ENCODE measurements around the gene PRKAG2.

Gene PRKAG2

DNA sequence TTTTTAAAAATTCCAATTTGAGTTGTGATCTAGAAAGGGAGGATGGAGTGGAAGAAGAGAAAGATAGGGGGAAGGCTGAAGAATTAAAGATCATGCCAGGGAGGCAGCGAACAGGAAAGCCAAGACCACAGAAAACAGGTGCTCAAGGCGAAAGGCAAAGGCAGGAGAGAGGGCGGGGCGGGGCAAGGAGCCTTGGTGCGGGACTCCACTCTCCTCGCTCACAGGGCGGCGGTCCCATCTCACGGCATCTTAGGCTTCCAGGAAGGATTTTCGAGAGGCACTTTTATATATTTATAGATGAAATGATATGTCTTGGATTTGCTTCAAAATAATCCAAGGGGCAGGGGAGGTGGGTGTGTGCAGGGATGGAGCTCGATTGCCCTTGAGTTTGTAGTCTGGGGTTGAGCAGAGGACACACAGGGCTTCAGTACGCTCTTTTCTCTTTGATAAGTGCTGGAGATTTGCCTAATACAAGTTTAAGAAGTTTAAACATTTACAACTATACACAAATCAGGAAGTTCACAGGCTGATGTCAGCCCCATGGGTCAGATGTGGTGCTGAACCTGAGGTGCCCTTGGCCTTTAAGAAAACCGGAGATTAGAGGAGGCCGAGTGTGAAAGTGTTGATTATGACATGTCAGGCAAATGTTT, 161.1 kb downstream of the PRKAG2 start:
- WGBS, 2 experiments = 90 to 93% methylated on average over 14 of the region's 14 CpGs
- Histone ChIP-seq H3K9me3 (ENCODE audit: control insufficient read depth, low read length) (no peaks in the 10 kb centered on the region), H3K27me3 (ENCODE audit: control insufficient read depth, insufficient read depth, low read length, poor library complexity, severe bottlenecking) (no peaks in the 10 kb centered on the region), H3K36me3 (ENCODE audit: control insufficient read depth, insufficient read depth, low read length) (no peaks in the 10 kb centered on the region), H3K4me3 (ENCODE audit: insufficient read depth, low read depth, low read length) (no peak overlapping the region), H3K4me1 (ENCODE audit: control insufficient read depth, insufficient read depth, low read length) (peaks cover 7% of the 10 kb centered on the region), H3K27ac (ENCODE audit: insufficient read depth, low read depth, low read length, poor library complexity, severe bottlenecking) (no peak overlapping the region)

DNA sequence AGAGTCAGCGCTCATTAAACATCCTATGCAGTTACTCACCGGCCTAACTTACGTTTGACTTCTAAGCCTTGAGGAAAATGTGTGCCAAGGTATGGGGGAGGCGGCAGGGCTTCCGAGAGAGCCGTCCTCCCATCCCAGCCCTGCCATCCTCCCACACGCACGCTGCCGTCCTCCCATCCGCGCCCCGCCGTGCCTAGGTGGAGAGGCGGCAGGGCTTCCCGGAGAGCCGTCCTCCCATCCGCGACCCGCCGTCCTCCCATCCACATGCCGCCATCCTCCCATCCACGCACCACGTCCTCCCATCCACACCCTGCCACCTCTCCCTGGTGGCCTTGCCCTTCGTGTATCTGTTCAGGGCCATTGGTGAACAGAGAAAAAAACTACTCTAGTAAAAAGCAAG, 162.7 kb downstream of the PRKAG2 start:
- no peak overlapping the region for H3K27ac ChIP-seq (ENCODE audit: insufficient read depth, low read depth, low read length, poor library complexity, severe bottlenecking)
- H3K4me1 ChIP-seq (ENCODE audit: control insufficient read depth, insufficient read depth, low read length) = no peaks in the 10 kb centered on the region
- WGBS, 2 experiments = 96 to 97% methylated on average over 23 to 24 of the region's 24 CpGs
- H3K9me3 ChIP-seq (ENCODE audit: control insufficient read depth, low read length) = no peaks in the 10 kb centered on the region
- H3K27me3 ChIP-seq (ENCODE audit: control insufficient read depth, insufficient read depth, low read length, poor library complexity, severe bottlenecking) = no peaks in the 10 kb centered on the region
- H3K4me3 ChIP-seq (ENCODE audit: insufficient read depth, low read depth, low read length) = no peak overlapping the region
- no peaks in the 10 kb centered on the region for H3K36me3 ChIP-seq (ENCODE audit: control insufficient read depth, insufficient read depth, low read length)

DNA sequence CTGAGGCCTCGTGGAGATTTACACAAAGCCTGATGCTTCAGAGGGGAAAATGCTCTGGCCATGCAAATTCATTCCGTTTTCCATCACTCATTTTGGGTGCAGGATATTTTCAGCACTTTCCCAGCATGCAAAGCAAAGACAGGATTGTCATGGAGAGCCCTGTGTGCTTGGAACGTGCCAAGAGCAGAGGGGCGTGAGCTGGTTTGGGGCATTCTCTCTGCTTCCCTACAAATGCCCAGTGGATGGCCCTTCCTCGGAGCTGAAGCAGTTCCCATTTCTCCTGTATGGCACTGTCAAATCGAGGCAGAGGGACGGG, 164.1 kb downstream of the PRKAG2 start:
- Histone ChIP-seq H3K9me3 (ENCODE audit: control insufficient read depth, low read length) (no peaks in the 10 kb centered on the region), H3K27me3 (ENCODE audit: control insufficient read depth, insufficient read depth, low read length, poor library complexity, severe bottlenecking) (no peaks in the 10 kb centered on the region), H3K4me1 (ENCODE audit: control insufficient read depth, insufficient read depth, low read length) (no peaks in the 10 kb centered on the region), H3K36me3 (ENCODE audit: control insufficient read depth, insufficient read depth, low read length) (no peaks in the 10 kb centered on the region), H3K27ac (ENCODE audit: insufficient read depth, low read depth, low read length, poor library complexity, severe bottlenecking) (no peak overlapping the region), H3K4me3 (ENCODE audit: insufficient read depth, low read depth, low read length) (no peak overlapping the region)
- WGBS, 2 experiments = 87 to 89% methylated on average over 7 of the region's 7 CpGs

DNA sequence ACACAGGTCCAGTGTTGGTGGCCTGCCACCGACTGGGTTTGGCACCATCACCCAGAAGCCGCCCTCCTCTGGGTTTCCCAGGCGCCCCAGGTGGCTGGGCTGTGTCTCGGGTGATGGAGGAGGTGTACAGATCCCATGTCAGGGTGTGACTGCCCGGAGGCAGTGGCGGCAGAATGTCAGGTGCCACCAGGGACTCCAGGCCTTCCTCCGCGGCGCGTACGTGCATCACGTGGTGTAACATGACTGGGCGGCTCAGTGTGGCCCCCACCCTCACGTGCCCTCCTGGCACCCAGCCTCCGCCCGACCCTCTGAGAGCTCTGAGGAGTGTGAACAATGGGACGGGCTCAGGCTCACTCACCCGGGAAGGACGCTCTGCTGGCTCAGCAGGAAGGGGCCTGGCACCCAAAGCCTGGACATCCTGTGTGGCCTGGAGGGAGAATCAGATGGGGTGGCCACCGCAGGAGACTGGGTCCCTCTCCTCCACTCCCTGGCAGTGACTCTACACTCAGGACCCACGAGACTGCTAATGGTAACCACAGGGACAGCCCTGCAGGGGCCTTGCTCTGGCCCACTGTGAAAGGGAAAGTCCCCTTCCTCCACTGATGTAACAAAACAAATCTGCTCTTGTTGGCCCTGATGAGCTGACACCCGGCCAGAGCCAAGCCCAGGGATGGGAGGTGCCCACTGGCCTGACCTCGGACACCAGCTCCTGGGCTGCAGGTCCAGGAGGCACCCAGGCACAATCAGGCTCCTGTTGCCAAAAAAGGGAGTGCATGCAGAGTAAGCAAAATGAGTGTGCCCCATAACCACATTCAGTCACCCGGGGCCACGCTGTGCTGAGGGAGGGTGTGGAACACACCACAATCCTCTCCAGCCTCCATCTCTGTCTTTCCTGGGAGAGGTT, 164.8 kb downstream of the PRKAG2 start:
- Histone ChIP-seq H3K36me3 (ENCODE audit: control insufficient read depth, insufficient read depth, low read length) (no peaks in the 10 kb centered on the region), H3K27ac (ENCODE audit: insufficient read depth, low read depth, low read length, poor library complexity, severe bottlenecking) (no peak overlapping the region), H3K4me1 (ENCODE audit: control insufficient read depth, insufficient read depth, low read length) (no peaks in the 10 kb centered on the region), H3K27me3 (ENCODE audit: control insufficient read depth, insufficient read depth, low read length, poor library complexity, severe bottlenecking) (no peaks in the 10 kb centered on the region), H3K9me3 (ENCODE audit: control insufficient read depth, low read length) (no peaks in the 10 kb centered on the region), H3K4me3 (ENCODE audit: insufficient read depth, low read depth, low read length) (no peak overlapping the region)
- 91 to 92% methylated on average over 25 of the region's 25 CpGs for WGBS, 2 experiments

DNA sequence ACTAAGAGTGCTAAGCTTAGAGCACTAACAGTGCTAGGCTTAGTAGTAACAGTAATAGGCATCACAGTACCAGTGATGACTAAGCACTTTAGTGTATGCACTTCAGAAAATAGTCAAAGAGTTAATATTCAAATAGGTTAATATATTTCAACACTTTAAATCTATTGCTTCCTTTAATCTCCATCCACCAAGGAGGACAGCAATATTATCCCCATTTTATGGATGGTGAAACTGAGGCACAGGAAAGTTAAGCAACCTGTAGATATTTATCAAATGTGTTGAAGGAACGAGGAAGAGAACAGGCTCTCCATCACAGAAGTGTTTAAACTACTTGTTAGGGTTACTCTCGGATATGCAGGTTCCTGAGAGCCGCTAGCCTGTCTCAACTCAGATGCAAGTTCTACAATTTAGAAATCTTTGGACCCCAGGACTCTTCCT, 165.5 kb downstream of the PRKAG2 start:
- H3K9me3 ChIP-seq (ENCODE audit: control insufficient read depth, low read length) = no peaks in the 10 kb centered on the region
- no peak overlapping the region for H3K27ac ChIP-seq (ENCODE audit: insufficient read depth, low read depth, low read length, poor library complexity, severe bottlenecking)
- WGBS, 2 experiments = 97% methylated on average over 3 of the region's 3 CpGs
- no peaks in the 10 kb centered on the region for H3K27me3 ChIP-seq (ENCODE audit: control insufficient read depth, insufficient read depth, low read length, poor library complexity, severe bottlenecking)
- no peaks in the 10 kb centered on the region for H3K36me3 ChIP-seq (ENCODE audit: control insufficient read depth, insufficient read depth, low read length)
- H3K4me1 ChIP-seq (ENCODE audit: control insufficient read depth, insufficient read depth, low read length) = no peaks in the 10 kb centered on the region
- no peak overlapping the region for H3K4me3 ChIP-seq (ENCODE audit: insufficient read depth, low read depth, low read length)

DNA sequence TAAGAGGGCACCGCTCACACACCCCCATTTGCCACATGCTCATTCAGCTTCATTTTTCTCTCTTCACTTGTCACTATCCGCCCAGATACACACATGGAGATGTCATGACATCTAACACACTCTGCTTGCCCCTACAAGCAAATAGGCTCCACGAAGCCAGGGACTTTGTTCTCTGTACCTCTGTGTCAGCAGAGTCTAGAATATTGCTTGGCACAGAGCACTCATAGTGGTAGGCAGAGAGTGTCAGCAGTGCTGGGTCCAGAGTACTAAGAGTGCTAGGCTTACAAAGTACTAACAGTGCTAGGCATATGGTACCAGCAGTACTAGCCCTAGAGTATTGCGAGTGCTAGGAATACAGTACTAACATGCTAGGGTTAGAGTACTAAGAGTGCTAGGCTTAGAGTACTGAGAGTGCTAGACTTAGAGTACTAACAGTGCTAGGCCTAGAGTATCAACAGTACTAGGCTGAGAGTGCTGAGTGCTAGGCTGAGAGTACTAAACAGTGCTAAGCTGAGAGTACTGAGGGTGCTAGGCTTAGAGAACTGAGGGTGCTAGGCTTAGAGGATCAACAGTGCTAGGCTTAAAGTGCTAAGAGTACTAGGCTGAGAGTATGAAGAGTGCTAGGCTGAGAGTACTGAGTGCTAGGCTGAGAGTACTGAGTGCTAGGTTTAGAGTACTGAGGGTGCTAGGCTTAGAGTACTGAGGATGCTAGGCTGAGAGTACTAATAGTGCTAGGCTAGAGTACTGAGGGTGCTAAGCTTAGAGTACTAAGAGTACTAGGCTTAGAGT, 166.1 kb downstream of the PRKAG2 start:
- Histone ChIP-seq H3K4me3 (ENCODE audit: insufficient read depth, low read depth, low read length) (no peak overlapping the region), H3K36me3 (ENCODE audit: control insufficient read depth, insufficient read depth, low read length) (no peaks in the 10 kb centered on the region), H3K27ac (ENCODE audit: insufficient read depth, low read depth, low read length, poor library complexity, severe bottlenecking) (no peak overlapping the region), H3K27me3 (ENCODE audit: control insufficient read depth, insufficient read depth, low read length, poor library complexity, severe bottlenecking) (no peaks in the 10 kb centered on the region), H3K9me3 (ENCODE audit: control insufficient read depth, low read length) (no peaks in the 10 kb centered on the region), H3K4me1 (ENCODE audit: control insufficient read depth, insufficient read depth, low read length) (no peaks in the 10 kb centered on the region)
- 93 to 97% methylated on average over 4 of the region's 4 CpGs for WGBS, 2 experiments

DNA sequence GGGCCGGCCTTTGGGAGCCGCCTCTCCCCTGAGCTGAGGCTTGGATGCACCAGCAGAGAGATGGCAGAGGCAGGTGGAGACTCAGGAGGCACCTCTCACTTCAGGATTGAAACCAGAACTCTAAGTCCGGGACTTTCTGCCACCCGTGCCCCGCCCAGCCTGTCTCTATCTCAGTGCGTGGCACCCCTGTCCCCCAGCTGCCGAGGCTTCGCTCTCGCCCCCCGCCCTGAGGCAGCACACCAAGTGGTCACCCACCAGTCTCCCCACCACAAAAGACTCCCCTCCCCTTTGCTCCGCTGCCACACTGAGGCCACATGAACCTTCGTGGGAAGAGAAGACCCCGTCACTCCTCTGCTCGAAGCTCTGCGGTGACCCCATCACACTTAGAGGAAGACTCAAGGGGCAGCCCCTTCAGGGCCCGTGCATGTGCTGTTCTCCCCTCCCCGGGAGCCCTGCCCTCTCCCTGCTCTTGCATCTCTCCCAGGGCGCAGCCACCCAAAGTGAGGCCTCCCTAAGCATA, 166.7 kb downstream of the PRKAG2 start:
- WGBS, 2 experiments = 93 to 94% methylated on average over 18 of the region's 18 CpGs
- H3K4me1 ChIP-seq (ENCODE audit: control insufficient read depth, insufficient read depth, low read length) = peaks cover 1% of the 10 kb centered on the region
- H3K36me3 ChIP-seq (ENCODE audit: control insufficient read depth, insufficient read depth, low read length) = no peaks in the 10 kb centered on the region
- no peaks in the 10 kb centered on the region for H3K27me3 ChIP-seq (ENCODE audit: control insufficient read depth, insufficient read depth, low read length, poor library complexity, severe bottlenecking)
- H3K9me3 ChIP-seq (ENCODE audit: control insufficient read depth, low read length) = no peaks in the 10 kb centered on the region
- no peak overlapping the region for H3K4me3 ChIP-seq (ENCODE audit: insufficient read depth, low read depth, low read length)
- no peak overlapping the region for H3K27ac ChIP-seq (ENCODE audit: insufficient read depth, low read depth, low read length, poor library complexity, severe bottlenecking)

DNA sequence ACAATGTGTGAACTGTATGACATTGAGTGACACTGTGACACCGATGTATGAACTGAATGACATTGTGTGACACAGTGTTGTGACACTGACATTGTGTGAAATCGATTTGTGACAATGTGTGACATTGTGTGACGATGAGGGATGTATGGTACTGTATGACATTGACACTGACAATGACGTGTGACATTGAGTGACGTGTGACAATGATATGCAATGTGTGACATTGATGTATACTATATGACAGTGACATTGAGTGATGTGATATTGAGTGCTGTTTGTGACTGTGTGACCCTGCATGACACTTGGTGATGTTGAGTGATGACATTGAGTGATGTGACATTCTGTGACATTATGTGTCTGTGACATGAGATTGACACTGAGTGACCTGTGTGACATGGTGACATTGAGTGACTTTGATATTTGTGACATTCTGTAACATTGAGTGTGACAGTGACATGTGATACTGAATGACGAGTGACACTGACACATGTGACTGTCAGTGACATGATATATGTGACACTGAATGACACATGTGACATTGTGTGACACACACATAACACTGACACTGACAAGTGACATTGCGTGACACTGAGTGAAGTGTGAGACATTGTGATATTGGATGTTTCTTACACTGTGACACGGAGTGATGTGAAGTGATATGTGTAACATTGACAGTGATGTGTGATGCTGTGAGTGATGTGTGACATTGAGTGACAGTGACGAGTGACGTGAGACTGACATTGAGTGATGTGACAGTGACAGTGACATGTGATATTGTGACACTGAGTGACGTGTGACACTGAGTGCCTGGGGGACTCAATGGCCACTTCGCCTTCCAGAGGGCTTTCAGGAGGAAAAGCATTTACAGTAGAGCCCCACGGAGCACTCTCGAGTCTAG, 167.5 kb downstream of the PRKAG2 start:
- no peaks in the 10 kb centered on the region for H3K27me3 ChIP-seq (ENCODE audit: control insufficient read depth, insufficient read depth, low read length, poor library complexity, severe bottlenecking)
- H3K4me1 ChIP-seq (ENCODE audit: control insufficient read depth, insufficient read depth, low read length) = peaks cover 4% of the 10 kb centered on the region
- WGBS, 2 experiments = 93 to 94% methylated on average over 14 of the region's 14 CpGs
- no peaks in the 10 kb centered on the region for H3K9me3 ChIP-seq (ENCODE audit: control insufficient read depth, low read length)
- H3K36me3 ChIP-seq (ENCODE audit: control insufficient read depth, insufficient read depth, low read length) = no peaks in the 10 kb centered on the region
- no peak overlapping the region for H3K4me3 ChIP-seq (ENCODE audit: insufficient read depth, low read depth, low read length)
- H3K27ac ChIP-seq (ENCODE audit: insufficient read depth, low read depth, low read length, poor library complexity, severe bottlenecking) = no peak overlapping the region

DNA sequence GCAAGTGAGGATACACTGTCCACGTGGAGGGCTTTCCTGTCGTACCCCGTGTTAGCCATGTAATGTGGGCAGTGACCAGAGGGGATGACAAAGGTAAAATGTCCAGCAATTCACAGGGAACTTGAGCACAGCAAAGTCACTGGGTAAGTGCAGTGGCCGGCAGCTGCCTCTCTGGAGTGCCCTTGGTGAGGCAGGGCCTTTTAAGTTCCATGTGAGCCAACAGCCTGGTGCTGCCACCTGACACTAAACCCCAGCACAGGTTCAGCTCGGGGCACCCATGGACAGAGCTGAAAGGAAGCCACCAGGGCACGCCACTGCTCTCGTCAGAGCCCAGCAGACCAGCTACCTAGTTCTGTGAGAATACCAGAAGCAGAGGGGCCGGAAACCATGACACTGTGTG, 168.3 kb downstream of the PRKAG2 start:
- Histone ChIP-seq H3K36me3 (ENCODE audit: control insufficient read depth, insufficient read depth, low read length) (no peaks in the 10 kb centered on the region), H3K4me1 (ENCODE audit: control insufficient read depth, insufficient read depth, low read length) (peaks cover 4% of the 10 kb centered on the region), H3K27me3 (ENCODE audit: control insufficient read depth, insufficient read depth, low read length, poor library complexity, severe bottlenecking) (no peaks in the 10 kb centered on the region), H3K4me3 (ENCODE audit: insufficient read depth, low read depth, low read length) (no peak overlapping the region), H3K9me3 (ENCODE audit: control insufficient read depth, low read length) (no peaks in the 10 kb centered on the region), H3K27ac (ENCODE audit: insufficient read depth, low read depth, low read length, poor library complexity, severe bottlenecking) (no peak overlapping the region)
- 90 to 93% methylated on average over 8 of the region's 8 CpGs for WGBS, 2 experiments

Measured in ectodermal cell (in vitro differentiated cells).